ENCODE data around the gene GPATCH8. TPM values are rescaled to one million over a fixed set of nuclear protein-coding genes. Genes with fewer than 3 reads are reported as not detected.

GPATCH8 gene
- polyA plus RNA-seq, 1 experiment = 13.7 TPM

DNA sequence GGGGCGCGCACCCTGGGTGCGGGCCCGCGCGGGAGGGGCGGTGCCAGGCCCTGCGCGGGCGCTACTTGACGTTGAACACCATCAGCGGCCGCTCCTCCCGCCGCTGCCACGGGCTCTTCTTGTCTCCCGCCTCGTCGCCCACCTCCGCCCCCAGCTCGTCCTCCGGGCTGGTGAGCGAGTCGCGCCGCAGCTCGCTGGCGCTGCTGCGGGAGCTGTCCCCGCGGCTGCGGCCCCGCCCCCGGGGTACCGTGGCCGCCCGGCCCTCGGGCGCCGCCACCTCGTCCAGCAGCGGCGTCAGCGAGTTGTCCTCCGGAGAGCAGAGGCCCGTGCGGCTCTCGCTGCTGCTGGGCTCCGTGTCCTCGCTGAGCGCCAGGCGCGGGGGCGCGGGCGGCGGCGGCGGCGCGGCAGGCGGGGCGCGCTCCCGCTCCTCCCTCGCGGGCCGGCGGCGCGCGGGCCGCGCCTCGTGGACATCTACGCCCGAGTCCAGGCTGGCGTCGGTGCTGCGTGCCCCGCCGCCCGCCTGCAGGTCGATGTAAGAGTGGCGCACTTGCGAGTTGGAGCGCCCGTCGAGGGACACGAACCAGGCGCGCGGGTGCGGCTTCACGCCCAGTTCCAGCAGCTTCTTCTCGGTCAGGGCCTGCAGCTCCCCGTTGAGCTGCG is 149.4 kb downstream of the GPATCH8 start:
- DNase-seq (ENCODE audit: low read depth) = no peak
- ChIA-PET CTCF (interaction anchor here (0.6 to 7.1 kb wide), 7 partner anchors 7 to 309 kb away, joined by 3 to 69 read pairs (median 4); partner anchors contain the start of genes FAM171A2 and GRN), POLR2A (no interaction called here)
- Histone ChIP-seq H3K4me3 (ENCODE audit: low read depth, low read length) (peak overlapping the region; percentile 21; the same call in 1 of the 2 replicates), H3K36me3 (ENCODE audit: control insufficient read depth, insufficient read depth, low read length) (peaks cover 22% of the 10 kb centered on the region), H3K27me3 (ENCODE audit: control insufficient read depth, insufficient read depth, low read length) (no peaks in the 10 kb centered on the region)
- TF ChIP-seq, protein P1, sequence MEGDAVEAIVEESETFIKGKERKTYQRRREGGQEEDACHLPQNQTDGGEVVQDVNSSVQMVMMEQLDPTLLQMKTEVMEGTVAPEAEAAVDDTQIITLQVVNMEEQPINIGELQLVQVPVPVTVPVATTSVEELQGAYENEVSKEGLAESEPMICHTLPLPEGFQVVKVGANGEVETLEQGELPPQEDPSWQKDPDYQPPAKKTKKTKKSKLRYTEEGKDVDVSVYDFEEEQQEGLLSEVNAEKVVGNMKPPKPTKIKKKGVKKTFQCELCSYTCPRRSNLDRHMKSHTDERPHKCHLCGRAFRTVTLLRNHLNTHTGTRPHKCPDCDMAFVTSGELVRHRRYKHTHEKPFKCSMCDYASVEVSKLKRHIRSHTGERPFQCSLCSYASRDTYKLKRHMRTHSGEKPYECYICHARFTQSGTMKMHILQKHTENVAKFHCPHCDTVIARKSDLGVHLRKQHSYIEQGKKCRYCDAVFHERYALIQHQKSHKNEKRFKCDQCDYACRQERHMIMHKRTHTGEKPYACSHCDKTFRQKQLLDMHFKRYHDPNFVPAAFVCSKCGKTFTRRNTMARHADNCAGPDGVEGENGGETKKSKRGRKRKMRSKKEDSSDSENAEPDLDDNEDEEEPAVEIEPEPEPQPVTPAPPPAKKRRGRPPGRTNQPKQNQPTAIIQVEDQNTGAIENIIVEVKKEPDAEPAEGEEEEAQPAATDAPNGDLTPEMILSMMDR (IDR thresholded peaks at IDR 0.05; ENCODE audit: insufficient read depth, low read depth, low read length) = no peak

DNA sequence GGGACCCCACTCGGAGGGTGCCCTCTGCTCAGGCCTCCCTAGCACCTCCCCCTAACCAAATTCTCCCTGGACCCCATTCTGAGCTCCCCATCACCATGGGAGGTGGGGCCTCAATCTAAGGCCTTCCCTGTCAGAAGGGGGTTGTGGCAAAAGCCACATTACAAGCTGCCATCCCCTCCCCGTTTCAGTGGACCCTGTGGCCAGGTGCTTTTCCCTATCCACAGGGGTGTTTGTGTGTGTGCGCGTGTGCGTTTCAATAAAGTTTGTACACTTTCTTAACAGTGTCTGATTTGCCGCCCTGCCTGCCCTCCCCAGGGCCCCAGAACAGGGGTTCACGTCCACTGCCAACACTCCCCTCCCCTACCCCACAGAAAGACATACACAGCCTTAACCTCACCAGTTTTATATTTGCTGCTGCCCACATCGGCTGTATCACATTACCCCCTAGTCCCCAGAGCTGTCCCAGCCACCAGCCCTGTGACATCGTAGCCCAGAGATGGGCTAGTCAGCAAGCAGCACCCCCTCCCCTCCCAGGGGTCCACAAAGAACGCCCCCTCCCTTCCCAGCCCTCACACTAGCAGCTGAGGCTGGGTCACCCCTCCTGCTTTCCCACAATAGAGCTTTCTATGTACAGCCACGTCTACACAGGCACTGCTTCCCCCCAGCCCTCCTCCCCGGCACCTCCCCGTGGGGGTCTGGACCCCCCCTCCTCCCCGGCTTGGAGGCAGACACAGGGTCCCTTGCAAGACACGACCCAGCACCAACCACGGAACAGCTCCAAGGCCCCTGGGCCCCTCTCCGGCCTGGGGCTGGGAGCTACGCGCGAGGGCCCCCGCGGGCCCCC is 150.2 kb downstream of the GPATCH8 start:
- TF ChIP-seq, protein P1 (IDR thresholded peaks at IDR 0.05; ENCODE audit: insufficient read depth, low read depth, low read length) = no peak
- no peak for DNase-seq (ENCODE audit: low read depth)
- no peak overlapping the region for H3K4me3 ChIP-seq (ENCODE audit: low read depth, low read length)
- peaks cover 22% of the 10 kb centered on the region for H3K36me3 ChIP-seq (ENCODE audit: control insufficient read depth, insufficient read depth, low read length)
- CTCF ChIA-PET = interaction anchor here (0.6 to 7.1 kb wide), 6 partner anchors 8 to 170 kb away, joined by 3 to 69 read pairs (median 4); partner anchors contain the start of gene FAM171A2
- no peaks in the 10 kb centered on the region for H3K27me3 ChIP-seq (ENCODE audit: control insufficient read depth, insufficient read depth, low read length)
- POLR2A ChIA-PET = no interaction called here

DNA sequence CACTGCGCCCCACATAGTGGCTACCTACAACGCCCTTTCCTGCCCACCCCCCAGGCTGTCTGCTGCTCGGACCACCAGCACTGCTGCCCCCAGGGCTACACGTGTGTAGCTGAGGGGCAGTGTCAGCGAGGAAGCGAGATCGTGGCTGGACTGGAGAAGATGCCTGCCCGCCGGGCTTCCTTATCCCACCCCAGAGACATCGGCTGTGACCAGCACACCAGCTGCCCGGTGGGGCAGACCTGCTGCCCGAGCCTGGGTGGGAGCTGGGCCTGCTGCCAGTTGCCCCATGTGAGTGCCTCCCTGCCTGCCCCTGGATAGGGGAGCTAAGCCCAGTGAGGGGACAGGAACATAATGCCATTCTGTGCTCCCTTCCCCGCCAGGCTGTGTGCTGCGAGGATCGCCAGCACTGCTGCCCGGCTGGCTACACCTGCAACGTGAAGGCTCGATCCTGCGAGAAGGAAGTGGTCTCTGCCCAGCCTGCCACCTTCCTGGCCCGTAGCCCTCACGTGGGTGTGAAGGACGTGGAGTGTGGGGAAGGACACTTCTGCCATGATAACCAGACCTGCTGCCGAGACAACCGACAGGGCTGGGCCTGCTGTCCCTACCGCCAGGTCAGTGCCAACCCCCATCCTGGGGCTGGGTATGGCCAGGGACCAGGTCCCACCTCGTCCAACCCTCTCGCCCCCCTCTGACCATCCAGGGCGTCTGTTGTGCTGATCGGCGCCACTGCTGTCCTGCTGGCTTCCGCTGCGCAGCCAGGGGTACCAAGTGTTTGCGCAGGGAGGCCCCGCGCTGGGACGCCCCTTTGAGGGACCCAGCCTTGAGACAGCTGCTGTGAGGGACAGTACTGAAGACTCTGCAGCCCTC is 151.0 kb downstream of the GPATCH8 start:
- ChIA-PET CTCF (interaction anchor here (1.0 to 7.1 kb wide), 7 partner anchors 9 to 171 kb away, joined by 3 to 69 read pairs (median 6); partner anchors contain the start of gene FAM171A2), POLR2A (no interaction called here)
- H3K4me3 ChIP-seq (ENCODE audit: low read depth, low read length) = no peak overlapping the region
- DNase-seq (ENCODE audit: low read depth) = no peak
- TF ChIP-seq, protein P1 (IDR thresholded peaks at IDR 0.05; ENCODE audit: insufficient read depth, low read depth, low read length) = no peak
- no peaks in the 10 kb centered on the region for H3K27me3 ChIP-seq (ENCODE audit: control insufficient read depth, insufficient read depth, low read length)
- H3K36me3 ChIP-seq (ENCODE audit: control insufficient read depth, insufficient read depth, low read length) = peaks cover 22% of the 10 kb centered on the region

DNA sequence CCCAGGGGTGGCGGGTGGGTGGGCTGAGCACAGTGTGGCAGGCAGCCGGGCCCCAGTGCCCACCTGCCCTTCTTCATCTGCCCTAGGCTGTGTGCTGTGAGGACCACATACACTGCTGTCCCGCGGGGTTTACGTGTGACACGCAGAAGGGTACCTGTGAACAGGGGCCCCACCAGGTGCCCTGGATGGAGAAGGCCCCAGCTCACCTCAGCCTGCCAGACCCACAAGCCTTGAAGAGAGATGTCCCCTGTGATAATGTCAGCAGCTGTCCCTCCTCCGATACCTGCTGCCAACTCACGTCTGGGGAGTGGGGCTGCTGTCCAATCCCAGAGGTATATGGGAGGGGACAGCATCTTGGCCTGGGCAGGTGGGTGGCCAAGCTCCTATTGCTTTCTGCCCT is 151.7 kb downstream of the GPATCH8 start:
- Histone ChIP-seq H3K27me3 (ENCODE audit: control insufficient read depth, insufficient read depth, low read length) (no peaks in the 10 kb centered on the region), H3K4me3 (ENCODE audit: low read depth, low read length) (no peak overlapping the region), H3K36me3 (ENCODE audit: control insufficient read depth, insufficient read depth, low read length) (peaks cover 22% of the 10 kb centered on the region)
- POLR2A ChIA-PET = no interaction called here
- TF ChIP-seq, protein P1 (IDR thresholded peaks at IDR 0.05; ENCODE audit: insufficient read depth, low read depth, low read length) = no peak
- DNase-seq (ENCODE audit: low read depth) = no peak
- CTCF ChIA-PET = interaction anchor here (1.0 to 7.1 kb wide), 7 partner anchors 10 to 171 kb away, joined by 3 to 69 read pairs (median 6); partner anchors contain the start of gene FAM171A2

Data from BJ (cell line).